HG02973 (cell line): ENCODE data around the gene OR2T2.
"Not testable (repeated sequence)": the region's sequence is repeated elsewhere in the genome, so short reads cannot be mapped to it uniquely, and the experiment has no call there.

Source experiments
- ATAC-seq: cut with Tn5 transposase; IDR thresholded peaks from one replicate; pipeline ENCODE4 v1.9.1; 2021; ENCODE audit warnings: moderate library complexity; ENCODE audit not compliant: unreplicated experiment

The OR2T2 gene, protein sequence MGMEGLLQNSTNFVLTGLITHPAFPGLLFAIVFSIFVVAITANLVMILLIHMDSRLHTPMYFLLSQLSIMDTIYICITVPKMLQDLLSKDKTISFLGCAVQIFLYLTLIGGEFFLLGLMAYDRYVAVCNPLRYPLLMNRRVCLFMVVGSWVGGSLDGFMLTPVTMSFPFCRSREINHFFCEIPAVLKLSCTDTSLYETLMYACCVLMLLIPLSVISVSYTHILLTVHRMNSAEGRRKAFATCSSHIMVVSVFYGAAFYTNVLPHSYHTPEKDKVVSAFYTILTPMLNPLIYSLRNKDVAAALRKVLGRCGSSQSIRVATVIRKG

DNA sequence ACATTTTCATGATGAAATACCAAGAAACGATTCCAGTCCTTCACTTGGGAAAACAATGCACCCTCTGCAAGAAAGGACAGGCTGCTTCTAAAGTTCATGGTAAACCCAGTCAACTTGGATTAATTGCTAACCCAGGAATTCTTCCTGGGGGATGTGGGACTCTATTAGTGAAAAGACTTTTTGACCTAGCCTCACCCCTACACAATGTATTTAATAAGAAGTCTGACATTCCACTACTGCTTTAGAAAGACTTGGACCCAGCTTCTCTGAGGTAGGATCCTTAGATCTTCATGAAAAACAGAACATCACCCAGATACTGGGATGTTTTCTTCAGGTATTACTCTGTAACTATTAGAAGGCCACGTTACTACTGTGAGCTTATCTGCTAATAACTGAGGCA, at the start of gene OR2T2:
Gene OR2T2, plus strand, starts transcription at position 239 of the 400 bp plus-strand sequence. CDS start 7,161 bp downstream, outside the sequence.
- not testable (repeated sequence) for ATAC-seq

DNA sequence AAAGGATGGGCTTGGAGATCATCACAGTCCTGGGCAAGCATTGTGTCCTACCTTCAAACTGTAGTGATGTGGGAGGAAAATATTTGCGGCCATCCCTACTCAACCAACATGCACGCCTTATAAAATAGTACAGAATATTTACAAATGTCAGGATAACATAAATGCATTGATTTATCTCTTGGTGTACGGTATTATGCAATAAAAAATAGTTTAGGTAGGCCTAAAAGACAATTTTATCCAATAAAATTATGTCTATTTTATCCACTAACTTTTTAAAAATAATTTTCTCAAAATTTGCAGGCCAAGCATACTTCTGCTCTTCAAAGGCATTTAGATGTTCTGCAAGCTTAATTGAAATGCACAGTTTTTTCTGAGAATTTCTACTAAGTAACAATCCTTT, 42.7 kb upstream of the OR2T2 start, which contains the start of gene OR2T1:
Gene OR2T1, plus strand, starts transcription at position 301 of the 400 bp plus-strand sequence. CDS start 3,100 bp downstream, outside the sequence.
- no peak for ATAC-seq

DNA sequence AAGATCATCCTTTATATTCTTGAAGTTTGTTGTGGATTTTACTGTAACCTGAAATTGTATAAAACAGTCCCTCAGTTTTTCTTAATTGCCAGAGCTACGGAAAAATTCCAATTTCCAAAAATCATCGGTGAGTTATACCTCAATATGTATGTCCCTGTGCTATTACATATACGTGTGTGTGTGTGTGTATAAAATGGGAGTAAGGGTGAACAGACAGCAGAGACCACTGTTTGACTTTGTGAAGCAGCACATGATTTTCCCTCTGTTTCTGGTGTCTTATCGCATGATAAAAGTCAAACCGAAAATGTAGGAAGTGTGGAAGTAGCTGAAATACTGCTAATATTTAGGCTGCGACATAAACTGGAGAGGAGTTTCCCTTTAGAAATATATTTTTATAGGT, 41.4 kb upstream of the OR2T2 start:
- ATAC-seq: no peak

DNA sequence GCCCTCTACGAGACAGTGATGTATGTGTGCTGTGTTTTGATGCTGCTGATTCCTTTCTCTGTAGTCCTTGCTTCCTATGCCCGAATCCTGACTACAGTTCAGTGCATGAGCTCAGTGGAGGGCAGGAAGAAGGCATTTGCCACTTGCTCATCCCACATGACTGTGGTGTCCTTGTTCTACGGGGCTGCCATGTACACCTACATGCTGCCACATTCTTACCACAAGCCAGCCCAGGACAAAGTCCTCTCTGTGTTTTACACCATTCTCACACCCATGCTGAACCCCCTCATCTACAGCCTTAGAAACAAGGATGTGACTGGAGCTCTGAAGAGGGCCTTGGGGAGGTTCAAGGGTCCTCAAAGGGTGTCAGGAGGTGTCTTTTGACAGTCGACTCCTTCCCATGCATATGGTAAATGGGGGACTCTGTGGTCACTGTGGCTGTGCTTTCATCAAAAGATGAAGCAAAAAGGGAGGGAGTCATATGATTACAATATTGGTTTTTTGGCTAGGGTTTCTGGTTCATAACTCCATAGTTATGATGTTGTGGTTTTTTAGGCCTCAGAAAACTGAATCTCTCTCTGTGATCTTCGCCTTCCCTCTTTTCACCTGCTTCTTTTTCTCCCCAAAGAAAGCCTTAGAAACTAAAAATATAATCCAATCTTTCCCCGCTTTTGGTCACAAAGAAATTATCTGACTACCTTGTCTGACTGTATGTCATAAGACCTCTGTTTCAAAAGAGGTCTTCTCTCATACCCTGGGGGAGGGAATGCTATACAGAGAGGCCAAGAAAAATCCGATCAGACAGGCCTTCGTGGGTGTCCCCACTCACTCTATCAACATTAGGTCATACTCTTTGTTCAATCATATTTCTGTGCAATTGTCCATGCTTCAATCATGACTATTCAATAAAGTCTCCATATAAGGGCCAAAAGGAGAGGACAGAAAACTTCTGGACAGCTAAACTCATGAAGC, 38.4 kb upstream of the OR2T2 start:
- ATAC-seq: no peak

DNA sequence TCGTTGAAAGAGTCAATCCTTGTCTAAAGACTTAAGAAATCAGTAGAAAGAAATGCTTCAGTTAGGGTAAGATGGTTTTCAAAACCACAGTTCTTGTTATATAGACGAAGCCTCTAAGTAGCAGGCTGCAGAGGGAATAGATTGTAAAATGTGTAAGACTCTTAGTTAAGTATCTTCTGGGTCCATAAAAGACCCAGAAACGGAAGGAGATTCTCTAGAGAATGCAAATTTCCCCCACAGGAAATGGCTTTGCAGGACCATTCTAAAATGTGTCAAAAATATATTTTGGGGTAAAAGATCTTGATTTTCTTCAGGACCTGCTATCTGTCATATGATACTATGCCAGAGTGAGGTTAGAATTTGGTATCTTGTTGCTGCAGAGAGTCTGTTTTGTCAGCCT, 29.2 kb upstream of the OR2T2 start:
- no peak for ATAC-seq

DNA sequence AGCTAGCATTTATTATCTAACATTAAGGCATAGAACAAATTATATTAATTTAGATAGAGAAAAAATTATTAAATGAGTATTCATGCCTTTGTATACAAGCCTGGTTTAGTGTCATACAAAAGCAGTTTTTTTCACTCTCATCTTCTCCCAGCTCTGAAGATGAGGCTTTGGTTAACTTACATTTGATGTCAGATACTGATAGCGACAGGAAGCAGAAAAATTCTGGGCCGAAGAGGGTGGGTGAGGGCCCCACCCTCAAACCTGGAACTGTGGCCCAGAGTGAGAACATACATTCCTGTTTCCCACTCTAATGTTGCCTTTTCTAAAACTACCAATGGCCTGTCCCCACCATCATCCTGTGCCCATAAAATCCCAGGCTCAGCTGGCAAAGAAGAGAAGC, 27.6 kb upstream of the OR2T2 start:
- no peak for ATAC-seq

DNA sequence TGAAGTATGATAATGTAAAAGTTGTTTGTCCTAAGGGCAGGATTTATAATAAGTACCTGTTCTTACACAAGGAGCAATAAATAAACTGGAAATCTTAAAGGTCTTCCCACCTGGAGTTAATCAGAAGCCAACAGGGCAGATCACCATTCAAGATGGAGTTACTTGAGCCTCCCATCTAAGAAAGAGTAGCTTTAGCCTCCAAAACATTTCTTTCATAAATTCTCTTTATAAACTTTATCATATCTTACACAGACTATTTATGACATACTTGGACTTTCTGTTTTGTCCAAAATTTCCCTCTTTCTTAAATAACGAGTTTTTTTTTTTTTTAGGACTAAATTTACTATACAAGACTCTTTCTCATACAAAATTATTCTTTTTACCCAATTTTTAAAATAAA, 24.1 kb upstream of the OR2T2 start:
- ATAC-seq: no peak

DNA sequence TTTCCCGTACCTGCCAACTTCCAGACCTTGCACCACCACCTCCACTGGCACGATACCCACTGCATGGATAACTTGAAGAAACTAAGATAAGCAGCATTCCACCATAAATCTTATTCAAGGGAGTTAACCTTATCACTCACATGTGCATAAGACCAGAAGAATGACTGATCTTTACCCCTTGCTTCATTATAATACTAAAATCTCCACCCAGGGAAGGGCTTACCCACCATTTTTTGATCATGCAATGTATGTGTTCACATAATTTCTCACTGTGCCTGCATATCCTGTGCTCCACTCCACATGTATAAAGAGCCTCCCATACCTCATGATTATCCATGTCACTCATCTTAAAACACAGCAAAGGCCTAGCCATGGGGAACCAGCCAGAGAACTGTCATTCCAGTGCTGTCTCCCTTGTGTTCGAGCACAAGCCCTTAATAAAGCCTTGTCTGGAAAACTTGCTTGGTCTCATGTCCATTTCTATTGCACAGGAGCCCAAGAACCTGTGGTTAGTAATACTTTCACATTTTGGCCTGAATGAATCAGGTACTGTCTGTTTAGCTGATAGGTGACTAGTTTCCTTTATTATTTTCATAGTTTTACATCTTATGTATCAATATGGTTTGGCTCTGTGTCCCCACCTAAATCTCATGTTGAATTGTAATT, 17.8 kb upstream of the OR2T2 start:
- peak; percentile 48 for ATAC-seq

DNA sequence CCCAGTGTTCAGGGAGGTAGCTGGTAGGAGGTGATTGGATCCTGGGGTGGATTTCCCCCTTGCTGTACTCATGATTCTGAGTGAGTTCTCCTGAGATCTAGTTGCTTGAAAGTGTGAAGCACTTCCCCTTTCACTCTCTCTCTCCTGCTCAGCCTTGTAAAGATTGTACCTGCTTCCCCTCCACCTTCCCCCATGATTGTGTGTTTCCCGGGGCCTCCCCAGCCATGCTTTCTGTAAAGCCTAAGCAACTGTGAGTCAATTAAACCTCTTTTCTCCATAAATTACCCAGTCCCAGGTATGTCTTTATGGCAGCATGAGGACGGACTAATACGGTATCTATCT, 17.3 kb upstream of the OR2T2 start:
- peak; percentile 93 for ATAC-seq

DNA sequence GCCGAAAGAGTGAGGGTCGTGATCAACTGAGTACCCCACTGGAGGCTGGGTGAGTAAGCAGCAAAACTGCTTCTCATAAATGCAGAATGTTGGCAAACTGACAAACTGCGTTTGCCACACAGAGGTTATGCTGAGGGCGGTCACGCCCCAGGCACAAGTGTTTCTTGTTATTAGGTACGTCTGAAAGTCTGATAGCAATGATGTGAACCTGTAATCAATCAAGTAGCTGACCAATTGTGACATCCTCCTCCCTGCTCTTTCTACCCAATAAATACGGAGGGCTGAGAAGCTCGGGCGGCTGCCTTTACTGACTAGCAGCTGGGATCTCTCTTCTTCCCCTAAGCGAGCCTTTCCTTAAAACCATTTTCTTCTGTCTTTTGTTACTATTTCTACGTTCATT, 13.8 kb upstream of the OR2T2 start:
- ATAC-seq: not testable (repeated sequence)

DNA sequence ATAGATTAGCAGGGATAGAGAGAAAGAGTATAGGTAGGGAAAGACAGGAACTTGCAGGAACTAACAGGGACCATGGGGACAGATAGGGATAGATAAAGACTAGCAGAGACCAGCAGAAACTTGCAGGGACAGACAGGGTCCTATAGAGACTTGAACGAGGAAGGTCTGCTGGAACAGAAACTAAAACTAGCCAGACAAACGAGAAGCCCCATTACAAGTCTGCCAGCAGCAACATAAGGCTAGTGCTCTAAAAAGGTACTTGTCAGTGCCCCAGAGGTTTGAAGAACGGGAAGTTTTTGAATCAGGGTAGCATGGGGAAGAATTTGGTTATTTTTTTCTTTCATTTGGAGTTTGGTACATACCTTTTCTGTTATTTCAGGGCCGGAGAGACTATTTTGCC, 13.2 kb upstream of the OR2T2 start:
- not testable (repeated sequence) for ATAC-seq

DNA sequence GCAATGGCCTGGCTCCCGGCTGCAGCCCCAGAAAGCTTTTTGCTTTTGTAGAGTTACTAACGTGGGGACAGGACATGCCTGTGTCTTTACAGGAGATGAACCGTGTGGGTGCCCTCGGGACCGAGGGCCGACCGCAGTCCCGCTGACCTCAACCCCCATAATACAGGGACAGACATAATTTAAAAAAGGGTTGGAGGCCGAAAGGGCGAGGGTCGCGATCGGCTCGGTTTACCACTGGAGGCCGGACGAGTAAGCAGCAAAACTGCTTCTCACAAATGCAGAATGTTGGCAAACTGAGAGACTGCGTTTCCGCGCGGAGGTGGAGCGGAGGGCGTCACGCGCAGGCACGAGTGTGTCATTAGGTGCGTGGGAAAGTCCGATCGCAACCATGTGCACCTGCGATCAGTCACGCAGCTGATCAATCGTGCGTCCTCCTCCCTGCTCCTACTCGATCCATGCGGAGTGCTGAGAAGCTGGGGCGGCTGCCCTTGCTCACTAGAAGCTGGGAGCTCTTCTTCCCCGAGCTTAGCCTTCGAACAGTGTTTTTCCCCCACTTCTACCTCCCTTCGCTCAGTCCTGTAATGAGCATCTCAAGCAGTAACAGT, 11.5 kb upstream of the OR2T2 start:
- not testable (repeated sequence) for ATAC-seq

DNA sequence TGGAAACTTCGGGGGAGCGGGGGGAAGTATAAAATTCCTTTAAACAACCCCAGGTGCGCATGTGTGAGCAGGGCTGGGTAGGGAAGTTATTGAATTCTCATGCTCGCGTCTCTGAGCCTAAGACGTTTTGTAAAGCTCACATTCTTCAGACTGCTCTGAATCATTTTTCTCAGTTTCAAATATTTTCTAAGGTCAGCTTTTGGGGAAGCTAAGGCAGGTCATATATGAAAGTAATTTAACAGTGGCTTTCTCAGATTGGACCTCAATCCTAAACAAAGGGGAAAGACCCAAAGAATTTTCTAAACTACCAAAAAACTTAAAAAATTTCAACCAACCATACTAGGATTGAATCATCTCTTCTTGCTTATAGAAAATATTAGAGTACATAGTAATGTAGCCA, 10.5 kb upstream of the OR2T2 start:
- not testable (repeated sequence) for ATAC-seq

DNA sequence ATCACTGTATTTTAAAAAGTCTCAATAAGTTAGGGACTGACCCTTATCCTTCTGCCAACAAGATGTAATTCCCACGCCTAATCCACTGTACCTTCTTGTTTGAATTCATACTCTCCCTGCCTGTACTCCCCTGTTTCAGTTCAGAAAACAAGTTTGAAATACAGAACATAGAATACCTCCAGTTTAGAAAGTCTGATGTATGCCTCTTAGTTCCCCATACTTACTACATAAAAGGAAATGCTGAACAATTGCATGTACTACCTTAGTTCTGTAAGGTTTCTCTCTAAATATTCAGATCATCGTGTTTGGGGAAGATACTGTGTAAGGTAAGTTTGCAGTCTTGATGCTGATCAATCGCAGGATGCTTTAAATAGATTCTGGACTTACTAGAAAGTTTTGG, 9.1 kb upstream of the OR2T2 start:
- ATAC-seq: not testable (repeated sequence)

DNA sequence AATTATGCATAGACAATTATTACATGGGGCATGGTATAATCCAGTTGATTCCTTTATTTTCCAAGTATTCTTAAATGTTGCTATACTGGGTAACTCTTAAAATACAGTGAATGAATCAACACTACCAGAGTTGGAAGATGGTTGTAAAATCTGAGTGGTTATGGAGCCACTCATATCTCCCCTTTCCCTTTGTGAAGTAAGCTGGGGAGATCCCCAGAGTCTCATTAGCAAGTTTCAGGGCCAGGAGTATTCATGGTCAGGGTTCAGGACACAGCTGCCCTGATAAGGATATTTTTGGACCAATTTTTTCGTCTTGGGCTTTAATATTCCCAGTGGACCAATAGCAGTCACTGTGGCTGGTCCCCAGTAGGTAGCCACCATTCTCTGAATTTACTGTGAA, 6.8 kb upstream of the OR2T2 start:
- ATAC-seq: not testable (repeated sequence)

DNA sequence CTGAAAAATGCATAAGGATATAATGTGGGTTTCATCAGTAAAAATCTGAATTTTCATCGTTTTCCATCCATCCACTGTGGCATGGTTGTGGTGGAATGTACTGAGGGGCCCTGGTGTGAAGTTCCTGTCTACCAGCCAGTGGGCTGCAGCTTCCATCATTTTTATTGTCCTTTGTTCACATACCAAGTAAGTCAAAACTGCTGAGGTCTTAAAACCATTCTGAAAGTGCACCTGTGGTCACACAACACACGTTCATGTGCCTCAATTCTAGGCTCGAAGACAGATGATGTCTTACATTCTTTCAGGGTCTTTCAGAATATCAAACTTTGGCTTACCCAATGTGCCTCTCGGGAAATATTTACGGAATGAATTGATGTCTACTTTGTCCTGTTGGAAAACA, 6.2 kb upstream of the OR2T2 start:
- ATAC-seq: not testable (repeated sequence)

DNA sequence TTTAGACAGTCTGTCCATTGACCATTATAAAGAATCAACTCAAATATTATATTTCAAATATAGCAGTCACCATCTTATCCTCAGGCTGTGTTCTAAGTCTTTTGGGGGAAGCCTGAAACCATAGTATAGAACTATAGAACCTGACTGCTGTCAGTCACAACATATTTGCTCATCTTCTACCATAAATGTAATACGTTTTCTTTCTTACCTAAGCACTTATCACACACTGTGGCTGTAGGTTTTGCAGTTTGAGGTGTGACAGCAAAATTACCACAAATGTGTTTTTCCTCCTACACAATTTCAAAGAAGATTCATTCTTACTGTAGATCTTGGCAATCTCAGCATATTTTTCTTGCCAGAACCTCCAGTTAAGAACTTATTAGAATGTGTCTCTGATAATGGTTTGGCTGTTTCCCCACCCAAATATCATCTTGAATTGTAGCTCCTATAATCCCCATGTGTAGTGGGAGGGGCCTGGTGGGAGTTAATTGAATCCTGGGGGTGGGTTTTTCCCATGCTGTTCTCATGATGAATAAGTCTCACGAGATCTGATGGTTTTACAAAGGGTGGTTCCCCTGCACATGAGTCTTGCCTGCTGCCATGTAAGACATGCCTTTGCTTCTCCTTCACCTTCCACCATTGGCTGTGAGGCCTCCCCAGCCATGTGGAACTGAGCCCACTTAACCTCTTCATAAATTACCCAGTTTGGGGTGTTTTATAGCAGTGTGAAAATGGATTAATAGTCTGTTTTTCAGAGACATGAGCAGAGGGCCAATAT, 2.7 kb upstream of the OR2T2 start:
- ATAC-seq: not testable (repeated sequence)

DNA sequence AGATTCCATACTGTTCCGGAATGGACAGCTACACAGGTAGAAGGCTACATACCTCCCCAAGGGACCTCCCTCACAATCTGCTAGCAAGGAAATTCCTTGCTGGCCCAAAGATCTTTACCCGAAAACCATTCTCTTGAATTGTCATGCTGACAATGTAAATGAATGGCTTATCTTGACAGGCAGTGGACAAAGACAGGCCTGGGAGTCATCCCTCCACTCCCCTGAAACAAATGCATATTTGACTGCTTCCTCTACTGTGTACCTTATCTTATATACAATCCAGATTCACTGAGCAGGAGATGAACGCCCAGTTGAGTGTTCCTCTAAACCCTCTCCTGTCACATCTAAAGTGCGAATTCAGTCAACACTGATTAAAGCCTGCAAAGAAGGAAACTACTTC, 834 bp upstream of the OR2T2 start:
- not testable (repeated sequence) for ATAC-seq

DNA sequence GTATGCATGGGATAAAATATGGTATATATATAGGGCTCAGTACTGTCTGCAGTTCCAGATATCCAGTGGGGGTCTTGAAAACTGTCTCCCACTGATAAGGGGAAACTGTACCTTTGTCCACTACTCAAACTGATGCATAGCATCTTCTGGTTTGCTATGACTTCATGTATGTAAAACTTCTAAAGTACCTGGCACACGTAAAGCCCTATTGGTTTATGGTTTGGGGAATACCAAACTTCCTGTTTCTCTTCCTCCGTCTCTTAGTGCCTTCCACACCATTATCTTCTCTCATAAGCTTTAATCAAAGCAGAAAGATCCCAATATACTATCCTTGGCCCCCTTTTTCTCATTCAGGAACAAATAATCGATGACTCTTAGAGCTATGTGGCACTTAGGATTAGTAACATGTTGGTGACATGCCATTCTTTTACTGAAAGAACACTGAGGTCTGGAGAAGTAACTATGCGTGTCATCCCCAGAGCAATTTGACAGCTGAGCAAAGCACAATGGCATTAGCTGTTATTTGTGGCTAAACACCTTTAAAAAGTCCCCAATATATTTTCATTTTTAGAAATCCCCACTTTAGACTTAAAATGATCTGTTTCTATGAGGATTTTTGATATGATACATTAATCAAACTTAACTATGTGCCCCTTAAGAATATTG, 3.1 kb downstream of the OR2T2 start:
- ATAC-seq: peak; percentile 66
